Liver (tissue), 3 donors: ENCODE results near the gene IL3.

Experiments
- GABPA ChIP-seq, 2 donors: IDR thresholded peaks in 1 of 2; conservative IDR thresholded peaks in 1 of 2; 2 replicates each; pipeline ENCODE4 v1.6.1; 2016; ENCODE audit warnings: antibody characterized with exemption in 2 of 2, mild to moderate bottlenecking in 1 of 2, moderate library complexity in 1 of 2
- RAD21 ChIP-seq, 2 donors: IDR thresholded peaks; 2 replicates each; pipeline ENCODE4 v1.6.1; 2016; ENCODE audit warnings: antibody characterized with exemption in 2 of 2, mild to moderate bottlenecking in 2 of 2
- RXRA ChIP-seq, 2 donors: IDR thresholded peaks; 2 replicates each; pipeline ENCODE4 v1.6.1; 2017 to 2018; ENCODE audit warnings: antibody characterized with exemption in 2 of 2, mild to moderate bottlenecking in 1 of 2
- SP1 ChIP-seq: IDR thresholded peaks from 2 replicates; pipeline ENCODE4 v1.6.1; 2018; ENCODE audit warnings: antibody characterized with exemption, mild to moderate bottlenecking
- TF ChIP-seq, protein P1 (sequence below): IDR thresholded peaks from 2 replicates; pipeline ENCODE4 v1.6.1; 2016; ENCODE audit warnings: antibody characterized with exemption
- TF ChIP-seq, protein P2 (sequence below): fragments of 150-350 bp; IDR thresholded peaks from 2 replicates; pipeline ENCODE4 v1.5.1; 2017; ENCODE audit warnings: improper control_type of control experiment, low read depth, low read length; ENCODE audit not compliant: missing input control
- donor health status: healthy.
- donor health status: healthy.

DNA sequence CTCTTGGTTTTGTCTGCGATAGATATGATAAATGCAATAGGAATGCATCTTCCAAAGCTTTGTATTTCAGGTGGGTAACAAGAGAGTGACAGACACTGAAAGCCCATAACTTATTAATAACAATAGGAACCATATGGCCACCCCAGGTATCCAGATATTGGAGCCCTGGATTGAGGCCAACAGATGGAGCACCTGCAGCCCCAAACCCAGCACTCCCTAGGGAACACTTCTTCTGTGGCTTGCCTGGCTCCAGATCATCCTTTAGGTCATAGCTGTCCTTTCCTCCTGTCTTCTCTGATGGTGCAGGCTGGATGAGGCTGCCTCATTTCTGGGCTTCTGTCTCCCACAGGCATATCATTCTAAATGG, 5.0 kb upstream of the IL3 start:
- TF ChIP-seq, protein P1, sequence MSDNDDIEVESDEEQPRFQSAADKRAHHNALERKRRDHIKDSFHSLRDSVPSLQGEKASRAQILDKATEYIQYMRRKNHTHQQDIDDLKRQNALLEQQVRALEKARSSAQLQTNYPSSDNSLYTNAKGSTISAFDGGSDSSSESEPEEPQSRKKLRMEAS = no peak
- TF ChIP-seq, protein P2, sequence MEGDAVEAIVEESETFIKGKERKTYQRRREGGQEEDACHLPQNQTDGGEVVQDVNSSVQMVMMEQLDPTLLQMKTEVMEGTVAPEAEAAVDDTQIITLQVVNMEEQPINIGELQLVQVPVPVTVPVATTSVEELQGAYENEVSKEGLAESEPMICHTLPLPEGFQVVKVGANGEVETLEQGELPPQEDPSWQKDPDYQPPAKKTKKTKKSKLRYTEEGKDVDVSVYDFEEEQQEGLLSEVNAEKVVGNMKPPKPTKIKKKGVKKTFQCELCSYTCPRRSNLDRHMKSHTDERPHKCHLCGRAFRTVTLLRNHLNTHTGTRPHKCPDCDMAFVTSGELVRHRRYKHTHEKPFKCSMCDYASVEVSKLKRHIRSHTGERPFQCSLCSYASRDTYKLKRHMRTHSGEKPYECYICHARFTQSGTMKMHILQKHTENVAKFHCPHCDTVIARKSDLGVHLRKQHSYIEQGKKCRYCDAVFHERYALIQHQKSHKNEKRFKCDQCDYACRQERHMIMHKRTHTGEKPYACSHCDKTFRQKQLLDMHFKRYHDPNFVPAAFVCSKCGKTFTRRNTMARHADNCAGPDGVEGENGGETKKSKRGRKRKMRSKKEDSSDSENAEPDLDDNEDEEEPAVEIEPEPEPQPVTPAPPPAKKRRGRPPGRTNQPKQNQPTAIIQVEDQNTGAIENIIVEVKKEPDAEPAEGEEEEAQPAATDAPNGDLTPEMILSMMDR = no peak
- TF ChIP-seq RXRA (IDR thresholded peaks at IDR 0.05) (no peak), SP1 (no peak), RAD21 (IDR thresholded peaks at IDR 0.05) (no peak), GABPA (IDR thresholded peaks at IDR 0.05 in 1 of 2, conservative IDR thresholded peaks at IDR 0.05 in 1 of 2) (no peak)
